ENCODE data around the gene CDC42EP1.
A peak's percentile ranks its signal among the peaks of the same experiment; 100 is the strongest.
"Not testable (repeated sequence)": the region's sequence is repeated elsewhere in the genome, so short reads cannot be mapped to it uniquely, and the experiment has no call there.

CDC42EP1 gene

GRCh38 chr22:37604875-37605274, 44.6 kb downstream of the CDC42EP1 start:
- peak; percentile 30 for DNase-seq
- in situ Hi-C loops (cut with MboI; ENCODE audit: low pct_unique_long_range_greater_than_20kb, low sequenced_read_pairs), result no loop called here

DNA sequence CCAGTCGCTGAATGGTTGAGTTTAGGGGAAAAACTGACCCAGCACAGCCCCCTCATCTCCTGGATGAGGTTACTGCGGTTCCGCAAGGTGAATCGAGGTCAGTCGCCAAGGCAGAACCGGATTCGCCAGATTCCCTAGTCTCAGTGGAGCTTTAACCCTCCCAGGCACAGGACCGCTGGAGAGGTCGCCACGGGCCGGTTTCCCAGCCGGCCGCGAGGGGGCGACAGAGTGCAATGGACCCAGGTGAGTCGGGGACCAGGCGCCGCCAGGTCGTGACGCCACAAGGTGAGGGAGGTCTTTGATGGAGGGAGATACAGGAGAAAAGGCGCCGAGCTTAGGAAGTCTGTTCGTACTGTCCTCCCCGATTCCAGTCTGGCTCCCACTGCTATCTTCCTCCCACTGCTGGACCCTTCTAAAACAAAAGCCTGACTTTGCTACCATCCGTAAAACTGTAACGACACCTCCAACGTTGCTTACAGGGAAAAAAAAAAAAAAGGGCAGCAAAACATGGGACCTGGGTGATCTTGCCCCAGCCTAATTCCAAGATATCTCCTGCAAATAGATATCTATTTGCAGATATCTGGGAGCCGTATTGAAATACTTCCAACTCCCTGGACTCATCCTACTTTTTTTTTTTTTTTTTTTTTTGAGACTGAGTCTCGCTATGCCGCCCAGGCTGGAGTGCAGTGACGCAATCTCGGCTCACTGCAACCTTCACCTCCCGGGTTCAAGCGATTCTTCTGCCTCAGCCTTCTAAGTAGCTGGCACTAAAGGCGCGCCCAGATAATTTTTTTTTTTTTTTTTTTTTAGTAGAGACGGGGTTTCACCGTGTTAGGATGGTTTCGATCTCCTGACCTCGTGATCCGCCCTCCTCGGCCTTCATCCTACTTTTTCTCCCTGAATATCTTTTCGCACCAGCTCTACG, 47.0 kb downstream of the CDC42EP1 start:
- DNase-seq, result peak; percentile 80
- in situ Hi-C loops (cut with MboI; ENCODE audit: low pct_unique_long_range_greater_than_20kb, low sequenced_read_pairs), result no loop called here

DNA sequence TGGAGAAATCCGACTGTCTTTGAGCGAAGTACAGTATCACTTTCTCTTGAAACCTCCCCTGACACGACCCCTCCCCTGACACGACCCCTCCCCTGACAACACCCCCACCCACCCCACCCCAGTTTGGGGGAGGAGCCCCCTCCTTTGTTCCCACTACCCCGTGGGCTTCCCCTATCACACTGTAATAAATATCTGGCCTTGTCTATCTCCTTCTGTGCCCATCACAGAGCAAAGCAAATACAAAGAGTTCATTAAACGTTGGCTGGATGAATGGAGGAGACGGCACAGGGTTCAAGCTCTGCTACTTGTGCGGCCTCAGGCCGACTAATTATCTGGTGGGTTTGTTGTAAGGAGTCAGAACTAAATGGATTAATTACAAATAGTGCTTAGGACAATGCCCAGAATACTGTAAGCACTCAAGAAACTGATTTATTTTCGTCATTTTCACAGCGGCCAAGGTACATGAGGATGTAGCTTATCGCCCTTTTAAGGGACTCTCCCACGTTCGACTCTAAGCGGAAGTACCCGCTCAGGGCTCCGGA, 47.7 kb downstream of the CDC42EP1 start:
- in situ Hi-C loops (cut with MboI; ENCODE audit: low pct_unique_long_range_greater_than_20kb, low sequenced_read_pairs), result no loop called here
- no peak for DNase-seq

GRCh38 chr22:37608477-37609239, 48.4 kb downstream of the CDC42EP1 start, which contains the start of gene GGA1:
Gene GGA1 (plus strand): TSS chr22:37608834. CDS start chr22:37608861, 27 bp downstream.
- peak; percentile 98 for DNase-seq
- in situ Hi-C loops (cut with MboI; ENCODE audit: low pct_unique_long_range_greater_than_20kb, low sequenced_read_pairs), result no loop called here

- DNase-seq, result peak; percentile 35
- in situ Hi-C loops (cut with MboI; ENCODE audit: low pct_unique_long_range_greater_than_20kb, low sequenced_read_pairs), result no loop called here
Observed at GRCh38 chr22:37609240-37610152, 49.2 kb downstream of the CDC42EP1 start.

- peak; percentile 25 for DNase-seq
- in situ Hi-C loops (cut with MboI; ENCODE audit: low pct_unique_long_range_greater_than_20kb, low sequenced_read_pairs), result not testable (repeated sequence)
Observed at GRCh38 chr22:37610153-37610475, 49.8 kb downstream of the CDC42EP1 start.

GRCh38 chr22:37610480-37611129, 50.3 kb downstream of the CDC42EP1 start:
- in situ Hi-C loops (cut with MboI; ENCODE audit: low pct_unique_long_range_greater_than_20kb, low sequenced_read_pairs), result no loop called here
- DNase-seq, result peak; percentile 38

DNA sequence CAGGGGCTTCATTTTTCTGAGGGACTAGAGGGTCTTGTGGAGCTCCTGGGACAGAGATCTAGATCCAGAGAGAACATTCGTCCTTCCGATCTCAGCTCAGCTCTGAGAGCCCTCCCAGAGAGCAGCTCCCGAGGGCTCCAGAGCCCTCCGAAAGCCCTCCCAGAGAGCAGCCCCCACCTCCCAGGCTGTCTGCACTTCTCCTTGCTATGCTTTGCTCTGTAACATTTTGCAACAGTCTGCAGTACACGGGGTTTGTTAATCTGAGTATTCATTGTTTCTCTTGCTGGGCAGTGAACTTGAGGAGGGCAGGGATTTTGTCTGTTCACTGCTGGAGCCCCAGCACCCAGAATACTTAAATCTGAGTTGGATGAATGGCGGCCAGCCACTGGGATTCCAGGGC, 50.9 kb downstream of the CDC42EP1 start:
- in situ Hi-C loops (cut with MboI; ENCODE audit: low pct_unique_long_range_greater_than_20kb, low sequenced_read_pairs), result no loop called here
- no peak for DNase-seq

DNA sequence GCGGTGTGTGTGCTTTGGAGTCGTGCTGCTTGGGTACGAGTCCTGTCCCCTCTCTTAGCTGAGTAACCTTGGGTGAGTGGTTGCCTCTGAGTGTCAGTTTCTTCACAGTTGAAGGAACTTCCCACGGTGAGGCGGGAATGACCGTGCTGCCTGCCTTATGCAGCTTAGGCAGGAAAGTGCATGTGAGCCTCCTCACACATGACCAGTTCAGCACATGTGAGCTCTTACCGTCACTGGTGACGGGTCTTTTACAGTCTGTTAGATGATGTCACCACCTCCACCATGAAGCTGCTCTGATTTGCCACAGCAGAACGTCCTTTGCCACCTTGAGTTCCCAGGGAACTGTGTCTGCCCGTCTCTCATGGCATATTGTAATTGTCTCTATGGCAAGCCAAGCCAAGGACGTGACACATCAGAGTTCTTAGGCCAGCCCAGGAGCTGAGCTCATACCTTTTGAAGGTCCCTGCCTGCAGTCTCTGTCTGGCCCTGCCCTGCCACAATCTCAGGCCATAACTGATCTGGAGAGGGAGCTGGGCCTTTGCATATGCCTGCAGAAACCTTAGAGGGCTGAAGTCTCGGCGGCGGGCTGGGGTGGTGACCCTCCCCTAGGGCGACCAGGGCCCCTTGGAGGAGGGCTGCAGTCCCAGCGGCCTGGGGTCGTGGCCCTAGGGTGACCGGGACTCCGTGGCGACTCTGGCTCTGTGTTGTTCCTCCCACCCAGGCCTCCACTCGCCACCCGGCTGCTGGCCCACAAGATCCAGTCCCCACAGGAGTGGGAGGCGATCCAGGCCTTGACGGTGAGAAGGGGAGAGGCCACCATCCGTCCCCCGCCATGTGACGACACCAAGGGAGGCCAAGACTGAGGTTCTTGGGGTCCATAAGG, 56.2 kb downstream of the CDC42EP1 start:
- DNase-seq, result no peak
- in situ Hi-C loops (cut with MboI; ENCODE audit: low pct_unique_long_range_greater_than_20kb, low sequenced_read_pairs), result no loop called here

- DNase-seq, result no peak
- in situ Hi-C loops (cut with MboI; ENCODE audit: low pct_unique_long_range_greater_than_20kb, low sequenced_read_pairs), result no loop called here
Observed at GRCh38 chr22:37617431-37617830, 57.2 kb downstream of the CDC42EP1 start.

GRCh38 chr22:37618072-37618656, 57.9 kb downstream of the CDC42EP1 start:
- in situ Hi-C loops (cut with MboI; ENCODE audit: low pct_unique_long_range_greater_than_20kb, low sequenced_read_pairs), result no loop called here

DNA sequence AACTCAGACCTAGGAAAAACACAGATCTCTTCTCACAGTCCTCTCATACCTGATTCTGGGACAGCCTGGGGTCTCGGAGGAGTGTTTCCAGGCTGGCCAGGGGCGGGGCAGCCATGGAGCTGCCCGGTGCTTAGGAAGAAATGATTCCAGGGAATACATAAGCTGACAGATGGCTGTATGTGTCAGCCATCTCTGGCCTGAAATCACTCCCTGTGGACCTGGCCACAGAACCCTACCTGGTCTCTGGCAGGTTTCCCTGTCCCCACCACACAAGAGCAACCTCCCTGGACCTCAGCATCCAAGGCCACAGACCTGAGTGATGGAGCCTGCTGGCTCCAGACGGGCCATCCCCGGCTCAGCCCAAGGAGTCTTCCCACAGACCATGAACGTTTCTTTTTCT, 58.4 kb downstream of the CDC42EP1 start:
- DNase-seq, result no peak
- in situ Hi-C loops (cut with MboI; ENCODE audit: low pct_unique_long_range_greater_than_20kb, low sequenced_read_pairs), result no loop called here

More at GRCh38 chr22:37618072-37618656, 57.9 kb downstream of the CDC42EP1 start:
- DNase-seq, result no peak

Measured in KBM-7 (cell line).